Gastrocnemius medialis (tissue), 4 donors: ENCODE results near the gene FBLN2.

Source experiments
- CTCF ChIP-seq, 5 experiments: fragments of 450-650 bp in 3 of 5; fragments of 200-600 bp in 2 of 5; sonication (generic) in 2 of 5; IDR thresholded peaks in 4 of 5; conservative IDR thresholded peaks in 1 of 5; 1 replicate in 4 of 5; 2 replicates in 1 of 5; pipeline ENCODE4 v1.5.1; 2016 to 2019; ENCODE audit warnings: antibody characterized with exemption in 5 of 5, mild to moderate bottlenecking in 3 of 5, moderate library complexity in 3 of 5
- POLR2A ChIP-seq, 2 donors: fragments of 450-650 bp; IDR thresholded peaks; one replicate each; pipeline ENCODE4 v1.6.1; 2017; ENCODE audit warnings: antibody characterized with exemption in 2 of 2, mild to moderate bottlenecking in 2 of 2, moderate library complexity in 2 of 2

DNA sequence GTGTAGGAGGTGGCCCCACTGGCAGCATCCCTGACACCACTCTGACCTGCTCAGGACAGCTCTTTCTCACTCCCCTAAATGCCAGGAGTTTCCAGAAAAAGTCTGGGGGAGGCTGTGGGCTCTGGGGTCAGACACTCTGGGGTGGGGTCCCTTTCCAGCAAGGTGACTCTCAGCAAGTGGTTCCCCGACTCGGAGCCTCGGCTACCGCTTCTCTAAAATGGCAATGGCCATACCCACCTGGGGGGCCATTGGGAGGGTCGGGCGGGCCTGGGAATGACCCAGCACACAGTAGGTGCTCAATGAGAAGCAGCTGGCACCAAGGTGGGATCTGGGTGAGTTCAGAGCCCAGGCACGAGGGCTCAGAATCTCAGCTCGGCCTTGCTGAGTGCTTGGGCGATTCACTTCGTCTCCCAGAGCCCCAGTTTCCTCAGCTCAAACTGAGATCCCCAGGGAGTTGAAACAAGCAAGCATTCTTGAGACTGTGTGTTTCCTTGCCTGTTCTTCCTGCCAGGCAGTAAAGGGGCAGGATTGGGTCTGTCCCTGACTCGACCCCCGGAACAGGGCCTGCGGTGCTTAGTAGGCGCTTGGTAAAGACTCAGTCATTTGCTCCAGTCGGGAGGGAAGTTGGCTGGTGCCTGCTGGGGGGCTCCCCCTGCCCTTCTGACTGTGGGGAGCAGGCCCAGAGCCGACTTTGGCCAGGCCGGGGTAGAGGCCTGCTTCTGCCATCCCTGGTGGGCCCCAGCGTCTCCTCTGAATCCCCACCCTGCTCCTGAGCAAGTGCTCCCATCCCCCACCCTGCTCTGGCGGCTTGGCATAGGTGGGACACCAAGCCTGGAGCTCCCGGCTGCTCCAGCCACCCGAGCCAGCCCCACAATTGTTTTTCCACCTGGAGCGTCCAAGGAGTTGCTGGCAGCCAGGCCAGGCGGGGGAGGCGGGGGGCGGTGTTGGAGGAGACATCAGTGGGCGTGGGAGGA is 32.9 kb upstream of the FBLN2 start:
- no peak for TF ChIP-seq POLR2A (IDR thresholded peaks at IDR 0.05)
- TF ChIP-seq CTCF (IDR thresholded peaks at IDR 0.05 in 4 of 5, conservative IDR thresholded peaks at IDR 0.05 in 1 of 5), result no peak
